ENCODE data around the gene PNPLA2. TPM values are rescaled to one million over a fixed set of nuclear protein-coding genes. Genes with fewer than 3 reads are reported as not detected.

Gene PNPLA2
- total and polyA plus RNA-seq, 2 of the 8 experiments (the other 6 are each of a cell fraction or from before 2014, with no cell fraction given), result 30.9 to 62.1 TPM

DNA sequence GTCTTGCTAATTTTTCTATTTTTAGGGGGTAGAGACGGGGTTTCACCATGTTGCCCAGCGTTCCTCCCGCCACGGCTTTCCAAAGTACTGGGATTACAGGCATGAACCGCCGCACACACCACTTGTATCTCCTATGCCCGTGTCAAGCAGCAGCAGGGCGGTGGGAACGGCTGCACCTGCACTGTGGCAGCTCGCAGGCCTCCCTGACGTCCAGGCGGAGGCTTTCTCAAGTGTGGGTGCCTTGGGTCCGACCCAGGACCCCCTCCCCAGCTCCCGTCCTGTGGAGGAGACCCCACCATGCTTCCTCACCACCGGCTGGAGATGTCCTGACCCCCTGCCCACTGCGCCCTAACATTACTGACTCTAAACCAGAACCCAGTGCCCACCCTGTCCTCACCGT lies 49.7 kb downstream of the PNPLA2 start:
- Histone ChIP-seq H3K23me2 (ENCODE audit: low read depth, low read length) (no peaks in the 10 kb centered on the region), H3K79me2 (ENCODE audit: control insufficient read depth in 1 of 2, insufficient read depth in 2 of 2, low read length in 2 of 2) (no peaks in the 10 kb centered on the region), H2BK120ac (replicated peaks; ENCODE audit: low read depth, low read length) (no peak overlapping the region), H4K91ac (replicated peaks; ENCODE audit: insufficient read length, low read length) (no peak overlapping the region), H2BK12ac (ENCODE audit: low read depth, low read length) (no peak overlapping the region), H2BK15ac (ENCODE audit: low read length) (no peak overlapping the region), H3K9ac (replicated peaks in 1 of 4; ENCODE audit: extremely low read depth in 1 of 4, low read depth in 3 of 4, low read length in 3 of 4) (no peak overlapping the region), H4K8ac (ENCODE audit: extremely low read depth, insufficient read depth, low read length) (no peak overlapping the region), H3K27ac (ENCODE audit: low read depth, low read length) (no peak overlapping the region), H3K4ac (replicated peaks; ENCODE audit: insufficient read length, low read depth, low read length) (no peak overlapping the region), H4K20me1 (replicated peaks in 1 of 2; ENCODE audit: control insufficient read depth in 1 of 2, insufficient read depth in 2 of 2, low read length in 2 of 2) (peaks cover 13 to 34% of the 10 kb centered on the region in 2 experiments), H4K5ac (ENCODE audit: insufficient read length, low read depth, low read length) (no peak overlapping the region), H2BK20ac (ENCODE audit: low read length) (no peak overlapping the region), H3K9me3 (ENCODE audit: insufficient read depth in 2 of 2, low read depth in 1 of 2, low read length in 1 of 2) (no peaks in the 10 kb centered on the region), H3K79me1 (ENCODE audit: low read depth, low read length) (no peaks in the 10 kb centered on the region), H3K18ac (ENCODE audit: extremely low read depth, low read length) (no peak overlapping the region), H2AK5ac (ENCODE audit: low read depth, low read length) (no peak overlapping the region), H2BK5ac (ENCODE audit: low read depth, low read length) (no peak overlapping the region), H3K4me1 (replicated peaks in 1 of 4; ENCODE audit: control insufficient read depth in 3 of 4, insufficient read depth in 4 of 4, low read length in 3 of 4) (peaks cover 0 to 20% (median 14%) of the 10 kb centered on the region in 4 experiments; a peak in 6 of 7 replicates), H3K56ac (replicated peaks; ENCODE audit: insufficient read length, low read depth, low read length) (no peak overlapping the region), H2AFZ (ENCODE audit: low read length) (no peak overlapping the region), H3K4me2 (ENCODE audit: insufficient read depth in 1 of 2, low read depth in 2 of 2, low read length in 2 of 2) (no peak overlapping the region), H3K23ac (ENCODE audit: insufficient read length) (no peak overlapping the region), H3K14ac (ENCODE audit: insufficient read length) (no peak overlapping the region), H3K36me3 (ENCODE audit: control insufficient read depth in 2 of 4, insufficient read depth in 4 of 4, low read length in 3 of 4) (peaks cover 0 to 4% (median 0%) of the 10 kb centered on the region in 4 experiments; a peak in 3 of 8 replicates), H3K27me3 (replicated peaks in 1 of 4; ENCODE audit: control insufficient read depth in 3 of 4, extremely low read depth in 1 of 4, insufficient read depth in 3 of 4, low read length in 3 of 4) (no peaks in the 10 kb centered on the region), H3K4me3 (ENCODE audit: extremely low read depth in 1 of 4, insufficient read depth in 2 of 4, low read depth in 3 of 4, low read length in 4 of 4) (no peak overlapping the region)
- CTCF ChIA-PET (ENCODE audit: partially characterized antibody), result interaction anchor here (0.9 to 6.3 kb wide), 8 partner anchors 9 to 182 kb away, joined by 3 to 35 read pairs (median 5); no protein-coding TSS in a partner anchor
- no peak for FAIRE-seq
- POLR2A ChIA-PET (ENCODE audit: partially characterized antibody), result interaction anchor here (0.6 to 4.8 kb wide), 9 partner anchors 8 to 185 kb away, joined by 3 to 24 read pairs (median 4); no protein-coding TSS in a partner anchor
- WGBS, 2 experiments (ENCODE audit: extremely low coverage in 1 of 2, insufficient coverage in 1 of 2, insufficient read length in 1 of 2, insufficient replicate concordance in 2 of 2, low coverage in 1 of 2, low lambda C conversion rate in 2 of 2, missing lambda C conversion rate in 1 of 2), result 89% methylated on average over 17 of the region's 17 CpGs; no CpG with 5 or more reads in 1 of the 2 experiments
- no peak for DNase-seq (ENCODE audit: low read depth in 1 of 2, low spot score in 2 of 2)
- TF ChIP-seq TAF1 (IDR thresholded peaks at IDR 0.05; ENCODE audit: low read depth, low read length) (no peak), SP1 (IDR thresholded peaks at IDR 0.05; ENCODE audit: low read depth, low read length) (no peak), ASH2L (IDR thresholded peaks at IDR 0.05; ENCODE audit: low read length) (no peak), SUZ12 (IDR thresholded peaks at IDR 0.05; ENCODE audit: low read length) (no peak), POLR2AphosphoS5 (IDR thresholded peaks at IDR 0.05; ENCODE audit: low read depth, low read length) (no peak; the same call in 1 of the 2 replicates), SP2 (IDR thresholded peaks at IDR 0.05; ENCODE audit: low read length) (no peak), KDM1A (IDR thresholded peaks at IDR 0.05; ENCODE audit: borderline replicate concordance, low read length) (no peak), TAF7 (optimal IDR thresholded peaks at IDR 0.05; ENCODE audit: borderline replicate concordance, low read depth, low read length) (no peak), JUND (IDR thresholded peaks at IDR 0.05; ENCODE audit: low read length) (no peak), GTF2F1 (IDR thresholded peaks at IDR 0.05; ENCODE audit: borderline replicate concordance, low read depth, low read length) (no peak), CHD2 (IDR thresholded peaks at IDR 0.05; ENCODE audit: low read length) (no peak), CEBPB (IDR thresholded peaks at IDR 0.05; ENCODE audit: low read depth, low read length) (no peak), ATF2 (IDR thresholded peaks at IDR 0.05; ENCODE audit: low read length) (no peak)
- TF ChIP-seq, protein P1, sequence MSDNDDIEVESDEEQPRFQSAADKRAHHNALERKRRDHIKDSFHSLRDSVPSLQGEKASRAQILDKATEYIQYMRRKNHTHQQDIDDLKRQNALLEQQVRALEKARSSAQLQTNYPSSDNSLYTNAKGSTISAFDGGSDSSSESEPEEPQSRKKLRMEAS (IDR thresholded peaks at IDR 0.05), result no peak

Measured in H1 (cell line).